ENCODE results near the gene FLT1.

GRCh38 chr13:28396053-28396452, 98.9 kb downstream of the FLT1 start:
- TF ChIP-seq CTCF (IDR thresholded peaks at IDR 0.05) (no peak), POLR2A (IDR thresholded peaks at IDR 0.05) (no peak)
